HG03280 (cell line): ENCODE results near the gene MYO3B.
"Not testable (repeated sequence)": the region's sequence is repeated elsewhere in the genome, so short reads cannot be mapped to it uniquely, and the experiment has no call there.

Experiments
- ATAC-seq: cut with Tn5 transposase; IDR thresholded peaks from one replicate; pipeline ENCODE4 v1.9.1; 2021; ENCODE audit warnings: mild to moderate bottlenecking, moderate library complexity; ENCODE audit not compliant: unreplicated experiment

MYO3B gene

DNA sequence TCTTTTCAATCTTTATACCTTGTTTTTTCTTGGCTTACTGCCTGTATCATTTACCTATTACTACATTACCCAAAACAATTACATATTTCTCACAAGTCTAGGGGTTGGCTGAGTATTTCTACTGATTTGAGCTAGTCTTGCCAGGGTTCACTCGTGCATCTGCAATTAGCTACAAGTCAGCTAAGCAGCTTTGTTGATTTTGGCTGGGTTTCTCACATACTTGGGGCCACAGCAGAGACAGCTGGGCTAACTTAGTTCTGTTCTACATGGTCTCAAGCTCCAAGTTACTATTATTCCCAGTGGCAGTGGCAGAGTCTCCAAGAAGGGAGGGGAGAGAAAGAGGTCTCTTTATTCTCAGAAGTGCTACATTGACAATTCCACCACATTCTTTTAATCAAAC is 482.5 kb downstream of the MYO3B start:
- ATAC-seq: no peak

DNA sequence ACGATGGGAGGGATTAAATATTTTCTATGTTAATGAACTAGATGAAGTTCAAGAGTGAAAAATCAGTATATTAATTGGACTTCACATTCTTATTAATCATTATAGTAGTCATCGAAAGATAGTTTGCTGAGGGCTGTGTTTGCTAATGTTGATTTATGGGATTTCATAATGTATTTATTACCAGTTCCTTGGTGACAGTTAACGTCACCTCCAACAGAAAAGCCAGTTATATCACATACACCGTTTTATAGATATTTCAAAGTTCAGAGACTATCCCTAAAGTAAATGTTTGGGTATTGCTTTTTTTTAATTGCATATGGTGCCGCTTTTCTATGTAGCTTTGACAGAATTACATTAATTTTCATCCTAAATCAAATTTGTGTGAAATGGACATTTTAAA is 487.8 kb downstream of the MYO3B start:
- ATAC-seq: no peak

DNA sequence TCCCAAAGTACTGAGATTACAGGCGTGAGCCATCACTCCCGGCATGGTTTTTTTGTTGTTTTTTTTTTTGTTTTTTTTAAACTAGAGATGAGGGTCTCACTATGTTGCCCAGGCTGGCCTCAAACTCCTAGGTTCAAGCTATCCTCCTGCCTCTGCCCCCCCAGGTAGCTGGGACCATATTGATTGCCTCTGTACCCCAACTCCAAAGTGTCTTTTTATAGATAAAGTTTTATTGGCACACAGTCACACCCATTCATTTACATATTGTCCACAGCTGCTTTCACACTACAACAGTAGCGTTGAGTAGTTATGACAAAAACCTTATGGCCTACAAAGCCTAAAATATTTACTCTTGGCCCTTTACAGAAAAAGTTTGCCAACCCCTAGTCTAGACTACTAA is 492.0 kb downstream of the MYO3B start:
- ATAC-seq: no peak

DNA sequence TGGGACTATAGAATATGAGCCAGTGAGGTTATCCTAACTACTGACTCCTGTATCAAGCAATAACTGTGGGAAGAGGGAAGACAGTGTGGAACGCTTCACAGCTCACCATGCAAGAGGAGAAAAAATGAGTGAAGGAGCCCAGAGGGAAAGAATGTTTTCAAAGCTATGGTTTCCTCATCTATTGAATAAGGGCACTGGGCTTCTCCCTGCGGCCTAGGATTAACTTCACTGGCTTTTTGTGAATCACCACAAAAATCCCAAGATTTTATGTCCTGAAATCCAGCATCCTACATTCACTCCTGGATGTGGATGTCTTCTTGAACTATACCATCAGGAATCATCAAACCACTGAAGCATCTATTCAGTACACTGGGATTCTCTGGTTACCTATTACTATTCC is 492.7 kb downstream of the MYO3B start:
- no peak for ATAC-seq

DNA sequence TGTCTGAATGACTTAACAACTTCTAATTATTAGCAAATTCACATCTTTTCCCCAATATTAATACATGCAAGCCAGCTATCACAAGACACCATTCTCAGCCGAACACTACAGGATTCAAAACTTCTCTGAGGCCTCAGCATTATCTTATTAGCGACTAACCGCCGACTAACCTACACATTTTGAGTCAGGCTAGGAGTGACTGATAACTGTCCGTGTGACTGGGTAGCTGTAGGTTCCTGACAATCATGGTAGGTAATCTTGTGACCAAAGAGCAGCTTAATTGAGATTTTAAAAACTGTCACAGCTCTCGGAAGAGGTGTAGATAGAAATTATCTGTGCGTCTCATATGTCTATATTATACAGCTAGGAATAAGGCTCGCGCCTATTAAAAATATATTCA is 493.1 kb downstream of the MYO3B start:
- ATAC-seq: no peak

DNA sequence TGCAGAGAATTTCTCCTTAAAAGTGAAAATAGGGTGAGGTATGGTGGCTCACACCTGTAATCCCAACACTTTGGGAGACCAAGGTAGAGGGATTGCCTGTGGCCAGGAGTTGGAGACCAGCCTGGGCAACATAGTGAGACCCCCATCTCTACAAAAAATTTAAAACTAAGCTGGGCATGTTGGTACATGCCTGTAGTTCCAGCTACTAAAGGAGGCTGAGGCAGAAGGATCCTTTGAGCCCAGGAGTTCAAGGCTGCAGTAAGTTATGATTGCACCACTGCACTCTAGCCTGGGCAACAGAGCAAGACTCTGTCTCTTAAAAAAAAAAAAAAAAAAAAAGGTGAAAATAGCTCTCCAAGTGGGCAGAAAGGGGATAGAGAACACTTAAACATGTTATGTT is 496.3 kb downstream of the MYO3B start:
- ATAC-seq: not testable (repeated sequence)

DNA sequence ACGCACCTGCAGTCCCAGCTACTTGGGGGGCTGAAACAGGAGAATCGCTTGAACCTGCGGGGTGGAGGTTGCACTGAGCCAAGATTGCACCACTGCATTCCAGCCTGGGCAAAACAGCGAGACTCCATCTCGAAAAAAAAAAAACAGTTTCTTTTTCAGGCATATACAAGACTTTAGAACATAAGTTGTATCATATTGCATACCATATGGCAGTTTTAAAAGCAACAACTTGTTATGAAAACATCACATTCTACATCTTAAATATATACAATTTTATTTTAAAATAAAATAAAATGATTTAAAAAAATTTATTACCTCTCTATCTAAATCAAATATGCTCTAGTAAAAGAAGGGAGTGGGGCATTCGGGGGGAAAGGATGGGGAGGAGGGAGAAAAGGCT is 497.8 kb downstream of the MYO3B start:
- no peak for ATAC-seq

DNA sequence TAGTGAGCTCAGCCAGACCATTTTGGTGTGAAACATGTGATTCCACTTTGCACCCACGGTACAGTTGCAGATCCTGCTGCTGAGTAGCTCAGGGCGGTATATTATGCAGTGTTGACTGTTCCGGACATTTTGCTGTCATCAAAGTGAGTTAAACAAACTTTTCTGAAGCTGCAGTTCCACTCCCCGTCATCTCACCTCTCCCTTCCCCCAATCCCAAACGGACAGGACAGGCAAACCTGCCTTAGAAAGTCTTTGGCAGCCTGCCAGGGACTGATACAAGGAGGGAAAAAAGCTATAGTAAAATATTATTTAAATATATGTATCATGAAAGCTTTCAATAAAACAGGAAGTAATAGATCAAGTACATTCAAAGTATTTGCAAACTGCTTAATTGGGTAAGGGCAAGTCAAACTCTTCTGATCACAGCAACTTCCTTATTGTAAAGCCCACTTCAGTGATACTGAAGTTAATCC is 501.7 kb downstream of the MYO3B start:
- no peak for ATAC-seq

DNA sequence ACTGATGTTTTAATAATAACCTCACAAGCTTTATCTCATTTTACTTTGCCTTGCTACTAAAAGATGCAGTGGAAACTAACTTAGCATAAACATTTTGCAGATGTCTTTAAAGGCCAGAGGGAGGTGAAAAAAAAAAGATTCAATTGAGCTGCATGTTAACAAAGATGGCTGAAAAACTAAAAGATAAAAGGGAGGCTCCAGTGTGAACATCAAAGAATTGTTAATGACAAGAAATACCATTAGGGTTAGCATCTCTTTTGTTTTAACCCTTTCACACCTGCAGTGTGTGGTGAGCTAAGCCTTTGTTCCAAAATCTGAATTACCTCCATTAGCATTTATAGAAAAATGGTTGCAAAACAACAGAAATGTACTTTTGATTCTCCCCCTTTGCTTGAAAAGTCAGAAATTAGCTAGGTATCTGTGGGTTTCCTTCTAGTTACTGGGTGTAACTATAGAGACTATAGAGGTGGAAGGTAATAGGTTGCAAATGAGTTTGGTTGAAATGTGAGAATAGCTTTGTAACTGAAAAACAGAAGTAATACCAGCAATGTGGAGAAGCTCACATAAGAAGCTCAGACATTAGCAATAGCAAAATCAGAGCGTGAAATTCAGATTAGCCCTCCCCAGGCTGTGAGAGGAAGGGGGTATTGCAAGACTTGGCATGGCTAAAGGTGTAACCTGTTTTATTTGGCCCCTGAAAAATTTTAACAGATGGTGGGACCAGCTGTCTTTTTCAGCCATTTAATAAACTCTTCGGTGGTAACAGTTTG is 502.4 kb downstream of the MYO3B start:
- peak; percentile 98 for ATAC-seq

DNA sequence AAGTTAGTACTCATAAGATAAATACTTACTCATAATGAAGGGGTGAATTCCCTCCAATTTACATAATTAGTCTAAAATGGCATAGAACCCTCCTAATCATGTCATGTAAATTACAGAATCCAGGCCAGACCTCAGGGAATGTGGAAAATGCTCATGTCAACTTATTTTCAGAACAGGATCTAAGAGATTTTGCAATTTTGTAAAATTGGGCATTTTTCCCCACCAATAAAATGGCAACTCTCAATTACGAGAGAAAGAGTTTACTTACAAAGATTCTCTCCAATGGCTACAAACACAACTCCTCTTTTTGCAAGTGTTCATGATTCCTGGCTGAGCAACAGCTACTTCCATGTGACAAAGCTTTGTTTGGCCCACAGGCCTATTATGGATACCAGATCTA is 503.4 kb downstream of the MYO3B start:
- ATAC-seq: no peak

DNA sequence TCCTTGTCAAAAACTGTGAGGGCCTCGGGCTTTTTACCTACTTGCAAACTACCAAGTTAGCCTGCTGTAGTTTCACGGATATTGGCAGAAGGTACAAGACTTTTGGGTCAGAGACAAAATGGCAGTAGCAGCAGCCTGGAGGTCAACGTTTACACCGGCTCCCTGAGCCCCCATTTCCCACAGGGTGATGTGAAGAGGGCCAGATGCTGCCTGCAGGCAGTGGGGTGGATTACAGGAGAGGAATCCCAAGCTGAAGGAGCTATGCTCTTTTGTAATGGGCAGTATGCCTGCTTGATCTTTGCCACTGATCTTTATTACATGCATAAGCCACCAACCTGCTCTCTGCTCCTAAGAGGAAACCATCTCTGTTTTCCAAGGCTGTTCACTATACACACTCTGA is 507.6 kb downstream of the MYO3B start:
- no peak for ATAC-seq

DNA sequence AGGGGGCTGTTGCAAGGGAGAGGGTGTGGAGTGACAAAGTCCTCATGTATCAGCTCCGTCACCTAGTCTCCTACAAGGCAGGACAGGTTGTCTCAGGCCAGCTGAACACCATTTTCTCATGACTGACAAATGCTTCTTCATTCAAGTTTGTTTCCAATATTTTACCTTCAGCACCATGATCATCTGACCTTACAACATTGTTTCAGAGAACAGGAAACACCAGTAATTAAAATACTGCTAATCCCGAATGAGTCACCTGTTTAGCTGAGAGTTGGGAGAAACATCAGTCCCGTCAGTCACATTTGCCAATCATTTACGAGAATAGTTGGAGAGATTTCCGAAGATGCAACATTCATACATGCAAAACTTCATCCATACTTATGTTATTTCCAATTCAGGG is 511.5 kb downstream of the MYO3B start:
- ATAC-seq: no peak

DNA sequence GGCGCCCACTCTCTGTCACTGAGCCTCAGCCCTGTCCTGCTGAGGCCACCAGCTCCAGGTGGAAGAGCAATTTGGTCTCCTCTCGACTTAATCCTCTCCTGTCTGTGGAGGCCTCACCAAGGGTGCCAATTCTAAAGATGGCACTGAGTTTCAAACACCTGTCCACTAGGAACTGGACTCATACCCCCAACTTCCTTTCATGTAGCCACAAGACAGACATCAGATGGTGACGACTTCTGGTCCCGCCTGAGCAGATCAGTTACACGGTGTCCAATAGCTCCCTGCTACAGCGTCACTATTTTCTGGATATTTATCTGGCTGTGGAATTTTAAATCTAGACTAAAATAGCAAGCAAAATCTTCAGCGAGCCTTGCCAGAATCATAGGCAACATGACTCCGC is 512.7 kb downstream of the MYO3B start:
- no peak for ATAC-seq

DNA sequence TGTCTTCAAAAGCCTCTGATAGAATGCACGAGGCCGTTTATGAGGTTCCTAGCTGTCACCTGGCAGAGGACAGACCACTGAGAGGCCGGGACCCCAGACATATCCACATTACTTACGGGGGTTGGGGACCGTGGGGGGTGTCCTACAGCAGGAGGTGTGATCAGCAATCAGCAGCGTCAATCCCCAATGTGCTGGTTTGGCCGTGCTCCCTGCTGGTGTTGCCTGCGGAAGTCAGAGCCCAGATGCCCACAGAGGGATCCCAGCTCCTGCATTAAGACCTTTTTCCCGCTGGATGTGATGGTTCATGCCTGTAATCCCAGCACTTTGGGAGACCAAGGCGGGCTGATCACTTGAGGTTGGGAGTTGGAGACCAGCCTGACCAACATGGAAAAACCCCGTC is 516.4 kb downstream of the MYO3B start:
- ATAC-seq: no peak

DNA sequence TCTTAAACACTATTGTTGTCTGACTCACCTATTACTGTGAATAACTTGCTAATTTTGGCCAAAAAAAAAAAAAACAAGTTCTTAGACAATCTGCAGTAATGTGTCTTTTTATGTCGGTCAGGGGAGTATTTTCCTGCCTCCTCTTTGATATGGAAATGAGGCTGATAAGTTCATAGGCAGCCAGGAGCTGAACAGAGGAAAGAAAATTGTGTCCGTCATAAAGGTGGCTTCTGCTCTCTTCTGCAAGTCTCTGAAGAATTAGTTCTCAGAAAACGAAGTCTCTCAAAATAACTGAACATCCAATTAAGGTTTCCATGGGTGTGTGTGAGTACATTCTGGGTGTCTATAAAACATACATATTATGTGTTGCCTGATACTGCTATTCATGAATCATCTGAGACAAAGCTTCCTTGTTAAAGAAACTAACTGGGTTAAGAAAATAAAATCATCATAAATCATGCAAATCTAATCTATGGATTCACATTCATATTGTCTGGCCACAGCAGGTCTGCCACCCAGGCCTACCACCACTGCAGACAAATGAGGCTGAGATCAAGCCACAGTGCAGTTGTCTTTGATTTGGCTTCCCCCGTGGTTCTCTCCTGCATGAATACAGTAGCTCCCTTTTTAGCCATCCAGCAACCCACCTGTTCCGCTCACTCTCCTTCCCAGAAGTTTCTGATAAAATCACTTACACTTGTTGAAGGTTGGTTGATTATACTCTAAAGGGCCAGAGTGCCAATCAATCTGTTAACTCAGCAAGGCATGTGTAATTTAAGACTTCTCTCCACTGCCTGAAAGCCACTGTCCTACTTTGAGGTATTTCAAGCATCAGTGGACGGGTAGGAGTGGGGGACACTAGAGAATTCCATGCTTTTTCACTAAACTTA is 517.8 kb downstream of the MYO3B start:
- no peak for ATAC-seq

DNA sequence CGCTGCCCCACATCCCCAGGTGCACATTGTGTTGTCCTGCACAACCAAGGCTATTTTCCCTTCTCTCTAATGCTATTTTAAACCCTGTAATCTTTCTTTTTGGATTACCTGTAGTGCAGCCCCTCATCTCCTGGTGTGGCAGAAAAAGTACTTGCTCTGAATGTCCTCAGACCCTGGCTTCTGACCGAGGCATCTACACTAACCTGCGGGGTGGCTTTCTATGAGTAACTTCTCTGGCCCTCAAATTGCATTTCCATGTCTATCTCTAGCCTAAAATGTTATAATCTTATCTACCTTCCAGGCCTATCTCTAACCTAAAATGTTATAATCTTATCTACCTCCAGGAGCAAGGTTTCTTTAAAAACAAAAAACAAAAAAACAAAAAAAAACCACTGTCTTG is 519.0 kb downstream of the MYO3B start:
- ATAC-seq: no peak

DNA sequence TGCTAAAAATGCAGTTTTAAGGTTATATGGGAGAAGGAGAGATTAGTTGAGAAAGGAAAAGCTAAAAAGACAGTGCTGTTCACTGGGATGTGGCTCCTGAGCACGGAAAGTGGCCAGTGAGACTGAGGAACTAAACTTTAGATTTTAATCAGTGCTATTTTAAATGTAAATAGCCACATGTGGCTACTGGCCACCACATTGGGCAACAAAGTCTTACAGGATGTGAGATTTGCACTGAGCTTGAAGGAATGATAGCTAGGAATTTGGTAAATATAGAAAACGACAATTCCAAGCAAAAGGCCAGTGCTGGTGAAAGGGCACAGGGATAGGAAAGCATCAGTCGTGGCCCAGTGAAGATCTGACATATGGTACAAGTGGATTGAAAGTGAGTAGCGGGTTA is 523.1 kb downstream of the MYO3B start:
- no peak for ATAC-seq

DNA sequence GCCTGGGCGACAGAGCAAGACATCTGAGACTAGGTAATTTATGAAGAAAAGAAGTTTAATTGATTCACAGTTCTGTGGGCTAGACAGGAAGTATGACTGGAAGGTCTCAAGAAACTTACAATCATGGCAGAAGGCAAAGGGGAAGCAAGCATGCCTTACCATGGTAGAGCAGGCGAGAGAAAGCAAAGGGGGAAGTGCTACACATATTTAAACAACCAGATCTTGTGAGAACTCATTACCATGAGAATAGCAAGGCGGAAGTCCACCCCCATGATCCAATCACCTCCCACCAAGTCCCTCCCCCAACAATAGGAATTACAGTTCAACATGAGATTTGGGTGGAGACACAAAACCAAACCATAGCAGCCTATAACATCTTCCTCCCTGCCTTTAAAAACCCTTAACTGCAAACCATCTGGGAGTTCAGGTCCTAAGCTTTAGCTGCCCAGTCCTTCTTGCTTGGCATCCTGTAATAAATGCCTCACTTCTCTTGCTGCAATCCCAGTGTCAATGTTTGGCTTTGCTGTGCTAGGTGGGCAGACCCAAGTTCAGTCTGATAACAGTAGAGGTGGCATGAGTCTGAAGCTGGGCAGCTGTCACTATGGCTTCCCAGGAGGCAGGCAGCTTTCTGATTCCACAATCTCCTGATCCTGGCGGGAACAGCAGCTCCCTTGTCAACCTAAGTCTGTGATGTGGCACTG is 526.0 kb downstream of the MYO3B start:
- ATAC-seq: no peak
